Thyroid gland (tissue), 4 donors: ENCODE measurements around the gene RAP1GAP2.

Source experiments
- CTCF ChIP-seq, 6 experiments: fragments of 200-600 bp in 3 of 6; fragments of 450-650 bp in 3 of 6; sonication (generic) in 3 of 6; IDR thresholded peaks; one replicate each; pipeline ENCODE4 v1.5.1; 2016 to 2019; ENCODE audit warnings: antibody characterized with exemption in 6 of 6, mild to moderate bottlenecking in 2 of 6, inconsistent platforms in 1 of 6, moderate library complexity in 1 of 6
- POLR2A ChIP-seq, 2 donors: fragments of 450-650 bp; IDR thresholded peaks; one replicate each; pipeline ENCODE4 v1.6.1; 2017; ENCODE audit warnings: antibody characterized with exemption in 2 of 2, mild to moderate bottlenecking in 2 of 2, moderate library complexity in 1 of 2

DNA sequence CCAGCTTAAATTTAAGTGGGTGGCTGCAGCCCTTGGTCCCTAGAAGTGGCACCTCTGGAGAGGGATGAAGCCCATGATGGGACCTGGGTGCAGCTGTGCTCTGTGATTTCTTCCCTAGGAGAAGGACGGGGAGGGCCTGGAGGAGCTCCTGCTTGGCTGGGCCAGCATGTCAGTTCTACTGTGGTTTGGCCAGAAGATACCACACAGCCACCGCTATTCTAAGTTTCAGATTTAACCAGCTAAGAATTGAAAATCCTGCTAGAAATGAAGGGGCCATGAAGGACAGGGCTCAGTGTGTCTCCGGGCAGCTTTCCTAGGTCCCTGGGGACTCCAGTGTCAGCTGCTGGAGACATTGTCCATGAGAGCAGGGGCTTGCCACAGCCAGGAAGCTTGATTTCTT, 9.7 kb downstream of the RAP1GAP2 start:
- no peak for TF ChIP-seq POLR2A (IDR thresholded peaks at IDR 0.05)
- no peak for TF ChIP-seq CTCF (IDR thresholded peaks at IDR 0.05)
